ENCODE measurements around the gene AFDN.

AFDN gene

GRCh38 chr6:167925026-167925425 is 98.3 kb downstream of the AFDN start:
- no peak for DNase-seq

GRCh38 chr6:167927246-167927645 is 100.5 kb downstream of the AFDN start:
- no peak for DNase-seq

DNA sequence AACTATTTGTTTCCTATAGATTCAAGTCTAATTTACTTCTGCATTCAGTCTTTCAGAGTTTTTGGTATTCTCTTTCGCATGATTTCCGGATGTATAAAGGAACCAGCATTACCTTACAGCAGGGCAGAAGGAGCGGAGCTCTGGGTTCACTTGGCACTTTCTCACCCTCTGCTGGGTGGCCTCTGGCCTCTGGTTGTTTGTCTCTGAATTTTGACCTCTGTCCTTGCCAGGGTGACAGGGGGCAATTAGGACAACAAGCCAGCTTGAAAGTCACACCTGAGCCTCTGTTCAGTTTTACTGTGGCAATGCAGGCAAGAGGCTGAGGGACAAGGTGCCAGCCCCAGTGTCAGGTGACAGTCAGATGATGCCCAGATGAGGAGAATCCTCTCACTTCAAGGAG is 101.4 kb downstream of the AFDN start:
- DNase-seq = no peak

DNA sequence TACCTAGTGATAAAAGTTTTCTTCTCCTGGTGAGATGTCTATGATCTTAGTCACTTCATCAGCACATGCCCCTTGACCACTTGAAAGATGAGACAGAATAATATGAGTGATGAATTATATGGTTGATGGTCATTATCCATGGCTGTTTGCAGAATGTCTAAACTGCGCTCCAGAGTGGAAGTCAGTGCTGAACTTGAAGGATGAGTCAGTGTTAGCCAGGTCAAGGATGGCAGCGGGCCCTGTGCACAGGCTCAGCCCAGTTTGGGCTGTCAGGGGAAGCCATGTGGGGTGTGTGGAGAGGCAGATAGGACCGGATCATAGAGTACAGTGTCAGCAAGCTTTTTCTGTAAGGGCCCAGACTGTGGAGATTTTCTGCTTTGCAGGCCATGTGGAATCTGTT is 103.6 kb downstream of the AFDN start:
- no peak for DNase-seq

DNA sequence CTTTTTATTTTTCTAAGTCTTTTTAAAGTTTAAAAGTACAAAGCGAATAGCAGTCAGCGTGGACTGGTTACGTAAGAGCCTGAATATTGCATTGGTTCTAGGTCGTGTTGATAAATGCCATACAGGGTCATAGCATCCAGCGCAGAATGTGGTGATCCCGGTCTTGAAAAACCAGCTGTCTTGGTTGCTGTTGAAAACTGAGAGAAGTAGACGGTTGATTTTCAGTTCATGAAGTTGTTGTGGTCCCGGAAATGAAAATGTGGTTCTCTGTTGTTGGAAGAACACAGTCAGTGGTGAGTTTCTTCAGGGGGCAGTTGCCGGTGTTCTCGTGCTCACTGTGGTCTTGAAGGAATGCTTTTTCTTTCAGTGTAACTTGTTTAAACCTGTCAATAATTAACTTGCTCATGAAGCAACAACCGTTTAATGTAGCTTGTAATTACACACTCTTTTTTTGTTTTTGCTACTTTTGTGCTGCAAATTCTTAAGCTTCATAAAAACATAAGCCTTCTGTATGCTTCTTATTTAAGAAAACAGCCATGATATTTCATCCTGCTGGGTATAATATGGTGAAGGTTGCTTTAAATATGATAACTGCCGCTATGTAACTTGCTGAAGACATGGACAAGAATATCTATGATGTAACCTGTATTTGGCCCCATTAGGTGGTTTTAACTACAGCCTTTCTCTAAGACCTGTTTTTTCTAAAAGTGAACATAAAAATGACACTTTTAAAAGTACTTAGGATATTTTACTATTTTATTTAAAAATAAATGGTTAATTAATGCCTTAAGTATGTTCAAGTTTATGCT is 106.0 kb downstream of the AFDN start:
- DNase-seq = no peak

DNA sequence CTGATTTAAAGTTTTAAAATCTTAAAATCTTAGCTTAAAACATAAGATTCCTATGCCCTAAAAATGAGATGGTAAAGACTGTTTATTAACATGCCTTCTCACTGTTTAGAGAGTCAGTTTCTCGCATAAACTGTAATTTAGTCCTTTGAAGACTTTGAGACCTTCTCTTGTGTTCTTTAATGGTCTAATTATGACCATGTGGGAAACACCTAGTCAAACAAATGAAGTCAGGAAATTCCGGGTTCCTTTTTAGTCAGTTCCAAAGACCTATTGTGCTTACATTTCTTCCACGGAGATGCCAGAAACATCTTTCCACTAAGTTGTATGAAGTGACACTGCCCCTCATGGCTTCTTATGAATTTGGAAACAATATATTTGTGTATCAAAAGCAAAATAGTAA is 106.6 kb downstream of the AFDN start:
- DNase-seq = no peak

GRCh38 chr6:167933847-167934246 is 107.1 kb downstream of the AFDN start:
- DNase-seq = no peak

- no peak for DNase-seq
These were observed 107.7 kb downstream of the AFDN start for GRCh38 chr6:167934426-167934864.

DNA sequence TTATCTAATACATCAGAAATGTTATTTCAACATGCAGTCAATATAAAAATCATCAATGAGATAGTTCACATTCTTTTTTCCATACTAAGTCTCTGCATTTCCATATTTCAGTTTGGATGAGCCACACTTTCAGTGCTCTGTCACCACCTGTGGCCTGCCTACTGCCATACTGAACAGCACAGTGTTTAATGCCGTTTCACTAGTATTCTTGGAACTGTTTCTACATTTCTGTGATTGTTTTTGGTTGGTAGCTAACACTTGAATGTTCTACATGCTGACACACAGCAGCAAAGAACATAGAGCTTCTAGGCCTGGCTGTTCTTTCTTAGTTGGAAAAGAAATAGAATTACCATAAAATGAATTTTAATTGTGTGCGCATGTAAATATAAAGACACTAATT is 109.3 kb downstream of the AFDN start:
- DNase-seq = no peak

DNA sequence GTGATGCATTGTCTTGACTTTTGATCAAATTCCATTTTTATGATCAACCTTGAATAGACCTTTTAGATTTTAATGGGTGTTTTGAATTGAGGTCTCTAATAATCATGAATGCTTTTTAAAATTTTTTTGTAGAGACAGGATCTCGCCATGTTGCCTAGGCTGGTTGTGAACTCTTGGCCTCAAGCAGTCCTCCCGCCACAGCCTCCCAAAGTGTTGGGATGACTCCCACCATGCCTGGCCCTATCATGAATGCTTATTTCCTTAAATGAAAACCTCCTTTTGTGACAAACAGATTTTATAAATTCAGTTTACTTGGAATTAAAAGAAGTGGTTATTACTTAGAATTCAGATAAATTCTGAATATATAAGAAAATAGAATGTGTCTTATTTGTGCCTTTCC is 110.6 kb downstream of the AFDN start:
- DNase-seq = no peak

- DNase-seq = no peak
These were observed 111.5 kb downstream of the AFDN start for GRCh38 chr6:167937948-167938911.

DNA sequence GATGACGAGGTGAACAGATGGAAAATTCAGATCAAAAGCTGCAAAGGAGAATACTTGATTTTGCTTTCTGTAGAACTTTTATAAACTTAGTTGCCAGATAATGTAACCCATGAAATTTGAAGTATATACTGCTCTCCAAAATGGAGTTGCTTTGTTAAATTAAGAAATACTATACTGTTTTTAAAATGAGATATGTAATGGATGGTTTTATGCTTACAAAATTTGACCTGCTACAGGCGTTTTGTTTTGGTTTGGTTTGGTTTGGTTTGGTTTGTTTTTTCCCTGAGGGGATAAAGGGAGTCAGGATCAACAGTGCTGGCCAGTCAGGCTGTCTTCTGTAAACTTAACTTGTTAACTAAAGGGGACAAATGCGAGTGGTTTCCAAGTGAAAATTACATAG is 115.1 kb downstream of the AFDN start:
- no peak for DNase-seq

- DNase-seq = no peak
These were observed 117.4 kb downstream of the AFDN start for GRCh38 chr6:167944130-167944529.

- DNase-seq = no peak
These were observed 119.3 kb downstream of the AFDN start for GRCh38 chr6:167946007-167946406.

DNA sequence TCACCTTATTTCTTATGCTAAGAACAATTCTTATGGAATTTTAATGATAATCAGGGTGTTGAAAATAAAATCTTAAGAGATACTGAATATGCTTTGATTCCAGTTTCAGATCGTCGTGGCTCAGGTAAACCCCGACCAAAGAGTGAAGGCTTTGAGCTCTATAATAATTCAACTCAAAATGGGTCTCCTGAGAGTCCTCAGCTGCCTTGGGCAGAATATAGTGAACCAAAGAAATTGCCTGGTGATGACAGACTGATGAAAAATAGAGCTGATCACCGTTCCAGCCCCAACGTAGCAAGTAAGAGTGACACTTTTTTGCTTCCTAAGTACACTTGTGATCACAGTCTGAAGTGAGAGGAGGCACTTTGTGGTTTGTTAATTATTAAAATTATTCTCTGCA is 119.9 kb downstream of the AFDN start:
- DNase-seq = no peak

DNA sequence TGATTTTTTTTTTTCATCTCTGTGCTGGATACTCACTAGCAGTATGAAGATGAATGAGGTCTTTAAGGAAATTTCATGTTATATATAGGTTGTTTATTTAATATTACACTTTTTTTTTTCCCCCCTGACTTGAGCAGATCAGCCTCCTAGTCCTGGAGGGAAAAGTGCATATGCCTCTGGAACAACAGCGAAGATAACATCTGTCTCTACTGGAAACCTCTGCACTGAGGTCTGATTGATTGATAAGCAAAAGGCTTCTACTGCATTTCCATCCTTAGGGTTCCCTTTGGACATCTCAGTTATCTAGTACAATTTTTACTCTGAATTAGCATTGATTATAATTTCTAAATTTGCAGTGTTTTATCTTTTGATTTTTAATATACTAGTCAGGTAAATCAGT is 121.0 kb downstream of the AFDN start:
- no peak for DNase-seq

DNA sequence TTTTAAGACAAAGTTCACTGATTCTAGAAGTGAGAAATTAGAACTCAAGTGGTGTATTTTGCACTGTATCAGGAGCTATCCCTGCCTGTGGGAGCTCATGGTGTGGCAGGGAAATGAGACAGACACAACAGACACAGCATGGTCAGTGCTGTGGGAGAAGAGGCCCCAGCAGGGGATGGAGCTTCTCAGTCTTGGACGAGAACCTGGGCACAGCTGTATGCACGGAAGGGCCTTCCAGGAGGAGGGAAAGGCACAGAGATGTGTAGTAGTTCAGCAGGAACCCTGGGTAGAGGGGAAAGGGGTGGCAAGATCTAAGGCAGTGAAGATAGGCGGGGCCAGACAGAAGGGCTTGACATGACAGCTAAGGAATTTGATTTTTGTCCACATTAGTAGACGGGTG is 122.0 kb downstream of the AFDN start:
- no peak for DNase-seq

DNA sequence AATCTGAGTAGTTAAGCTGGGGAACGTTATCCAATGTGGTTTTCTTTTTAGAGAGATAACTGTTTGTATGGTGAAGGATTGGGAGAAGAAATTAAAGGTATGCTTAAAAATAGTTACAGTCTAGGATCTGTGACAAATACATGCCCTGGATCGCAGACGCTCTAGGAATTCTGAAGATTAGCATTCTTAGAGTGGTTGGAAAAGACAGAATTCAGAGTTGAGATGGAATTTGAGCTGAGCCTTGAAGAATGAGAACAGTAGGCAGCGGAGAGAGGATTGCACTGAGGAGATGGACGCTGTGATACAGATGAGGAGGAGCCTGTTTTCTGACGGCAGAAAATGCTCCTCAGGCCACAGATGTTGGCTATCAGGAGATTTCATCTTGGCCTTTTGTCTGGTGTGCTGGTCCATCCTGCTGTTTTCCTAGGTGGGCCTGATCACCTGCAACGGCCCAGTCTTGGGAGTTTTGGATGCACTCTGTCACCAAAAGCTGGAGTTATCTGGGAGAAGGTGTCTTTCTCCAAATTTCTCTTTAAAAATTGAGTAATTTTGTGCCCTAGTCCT is 122.5 kb downstream of the AFDN start:
- DNase-seq = no peak

DNA sequence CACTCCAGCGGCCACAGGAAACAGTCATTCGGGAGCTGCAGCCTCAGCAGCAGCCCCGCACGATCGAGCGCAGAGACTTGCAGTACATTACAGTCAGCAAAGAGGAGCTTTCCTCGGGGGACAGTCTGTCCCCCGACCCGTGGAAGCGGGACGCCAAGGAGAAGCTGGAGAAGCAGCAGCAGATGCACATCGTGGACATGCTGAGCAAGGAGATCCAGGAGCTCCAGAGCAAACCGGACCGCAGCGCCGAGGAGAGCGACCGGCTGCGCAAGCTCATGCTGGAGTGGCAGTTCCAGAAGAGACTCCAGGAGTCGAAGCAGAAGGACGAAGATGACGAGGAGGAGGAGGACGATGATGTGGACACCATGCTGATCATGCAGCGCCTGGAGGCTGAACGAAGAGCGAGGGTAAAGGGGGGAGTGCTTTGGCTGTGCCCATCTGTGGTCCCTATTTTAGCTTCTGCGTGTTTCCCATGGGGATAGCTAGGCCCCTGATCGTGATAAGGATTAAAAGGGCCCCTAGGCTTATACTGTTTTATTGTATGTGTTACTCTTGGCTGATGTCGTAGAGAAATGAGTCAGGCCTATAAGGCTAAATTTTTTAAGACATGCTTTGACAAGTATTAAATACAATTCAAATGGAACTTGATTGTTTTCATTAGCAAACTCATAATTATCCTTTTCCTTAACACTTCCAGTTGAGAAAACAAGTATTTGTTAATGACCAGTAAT is 125.2 kb downstream of the AFDN start:
- DNase-seq = no peak

- no peak for DNase-seq
These were observed 125.8 kb downstream of the AFDN start for GRCh38 chr6:167952512-167952859.

DNA sequence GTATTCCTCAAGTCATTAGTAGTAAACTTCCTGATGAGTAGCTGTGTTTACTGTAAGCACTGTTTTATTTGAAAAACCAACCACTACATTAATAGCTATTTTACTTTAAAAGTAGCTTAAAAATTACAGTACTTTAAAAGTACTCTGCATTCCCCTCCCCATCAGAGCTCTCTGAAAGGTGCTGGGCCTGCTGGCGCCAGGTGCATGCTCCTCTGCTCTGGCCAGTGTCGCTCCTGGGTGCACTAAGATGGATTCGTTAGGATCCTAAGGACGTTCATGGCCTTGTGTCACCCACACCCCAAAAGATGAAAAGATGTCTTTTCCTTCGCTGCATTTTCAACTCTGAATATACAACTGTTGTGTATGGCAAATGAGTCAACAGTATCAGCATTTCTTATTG is 126.8 kb downstream of the AFDN start:
- no peak for DNase-seq

- DNase-seq = no peak
These were observed 127.4 kb downstream of the AFDN start for GRCh38 chr6:167954151-167954550.

DNA sequence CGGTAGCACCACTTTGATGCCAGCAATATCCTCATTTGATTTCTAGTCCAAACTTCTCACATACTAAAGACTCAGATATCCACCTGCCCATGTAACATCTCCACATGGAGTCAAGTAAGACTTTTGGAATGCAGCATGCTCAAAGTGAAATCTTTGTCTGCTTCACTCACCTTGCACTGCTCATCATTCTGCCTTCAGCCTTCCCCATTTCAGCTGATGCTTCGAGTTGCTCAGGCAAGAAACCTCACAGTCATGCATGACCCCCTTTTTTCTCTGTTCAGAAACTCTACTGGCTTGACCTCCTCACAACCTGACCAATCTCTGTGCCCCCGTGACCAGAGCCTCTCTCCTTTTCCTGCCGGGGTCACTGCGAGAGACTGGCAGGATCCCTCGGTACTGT is 129.8 kb downstream of the AFDN start:
- DNase-seq = no peak

All from left hindlimb (tissue), 1 donor.